ENCODE data around the gene CDH4. TPM values are rescaled to one million over a fixed set of nuclear protein-coding genes. Genes with fewer than 3 reads are reported as not detected.

Gene CDH4
- total RNA-seq, 4 donors from 2014 or later = 0.13 to 0.38 (median 0.21) TPM; not detected in 1

DNA sequence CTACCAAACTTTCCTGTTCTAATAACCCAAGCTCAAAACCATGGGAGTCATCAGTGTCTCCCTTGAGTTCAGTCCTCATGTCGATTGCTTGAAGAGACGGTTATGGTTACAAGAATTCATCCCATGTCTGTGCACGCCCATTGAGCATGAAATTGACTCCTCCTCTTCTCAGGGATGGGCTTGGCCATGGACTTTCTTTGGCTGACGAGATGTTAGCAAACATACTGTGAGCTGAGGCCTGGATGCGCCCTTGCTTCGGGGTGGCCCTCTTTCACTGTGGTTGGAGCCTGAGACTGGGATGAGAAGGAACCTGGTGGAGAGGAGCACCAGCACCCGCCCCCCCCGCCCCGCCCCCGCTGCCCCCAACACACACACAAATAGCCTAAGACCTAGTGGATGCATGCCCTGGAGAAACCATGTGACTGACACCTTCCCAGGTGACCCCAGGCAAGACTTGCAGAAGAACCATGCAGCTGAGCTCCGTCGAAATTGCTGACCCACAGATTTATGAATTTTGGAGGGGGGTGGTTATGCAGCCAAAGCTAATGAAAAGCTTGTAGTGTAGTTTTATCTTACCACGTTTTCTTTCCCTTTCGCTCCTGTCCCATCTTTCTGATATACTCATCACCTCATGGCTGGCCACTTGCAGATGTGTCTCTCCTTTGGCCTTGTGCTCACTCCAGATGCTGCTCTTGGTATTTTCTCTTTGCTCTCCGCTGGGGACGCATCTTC is 231.4 kb downstream of the CDH4 start:
- Histone ChIP-seq H3K27me3 (no peaks in the 10 kb centered on the region), H3K36me3 (no peaks in the 10 kb centered on the region), H3K4me1 (peaks cover 0 to 25% (median 0%) of the 10 kb centered on the region in 3 donors), H3K9me3 (peaks cover 0 to 5% (median 0%) of the 10 kb centered on the region in 3 donors), H3K4me3 (no peak overlapping the region), H3K27ac (no peak overlapping the region)
- TF ChIP-seq, protein P1, sequence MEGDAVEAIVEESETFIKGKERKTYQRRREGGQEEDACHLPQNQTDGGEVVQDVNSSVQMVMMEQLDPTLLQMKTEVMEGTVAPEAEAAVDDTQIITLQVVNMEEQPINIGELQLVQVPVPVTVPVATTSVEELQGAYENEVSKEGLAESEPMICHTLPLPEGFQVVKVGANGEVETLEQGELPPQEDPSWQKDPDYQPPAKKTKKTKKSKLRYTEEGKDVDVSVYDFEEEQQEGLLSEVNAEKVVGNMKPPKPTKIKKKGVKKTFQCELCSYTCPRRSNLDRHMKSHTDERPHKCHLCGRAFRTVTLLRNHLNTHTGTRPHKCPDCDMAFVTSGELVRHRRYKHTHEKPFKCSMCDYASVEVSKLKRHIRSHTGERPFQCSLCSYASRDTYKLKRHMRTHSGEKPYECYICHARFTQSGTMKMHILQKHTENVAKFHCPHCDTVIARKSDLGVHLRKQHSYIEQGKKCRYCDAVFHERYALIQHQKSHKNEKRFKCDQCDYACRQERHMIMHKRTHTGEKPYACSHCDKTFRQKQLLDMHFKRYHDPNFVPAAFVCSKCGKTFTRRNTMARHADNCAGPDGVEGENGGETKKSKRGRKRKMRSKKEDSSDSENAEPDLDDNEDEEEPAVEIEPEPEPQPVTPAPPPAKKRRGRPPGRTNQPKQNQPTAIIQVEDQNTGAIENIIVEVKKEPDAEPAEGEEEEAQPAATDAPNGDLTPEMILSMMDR (IDR thresholded peaks at IDR 0.05) = no peak
- no peak for TF ChIP-seq POLR2A (IDR thresholded peaks at IDR 0.05)
- 73 to 76% methylated on average over 9 to 10 of the region's 16 CpGs for WGBS, 2 donors
- intact Hi-C loops (cut with DNase I) = no loop called here
- DNase-seq = no peak

DNA sequence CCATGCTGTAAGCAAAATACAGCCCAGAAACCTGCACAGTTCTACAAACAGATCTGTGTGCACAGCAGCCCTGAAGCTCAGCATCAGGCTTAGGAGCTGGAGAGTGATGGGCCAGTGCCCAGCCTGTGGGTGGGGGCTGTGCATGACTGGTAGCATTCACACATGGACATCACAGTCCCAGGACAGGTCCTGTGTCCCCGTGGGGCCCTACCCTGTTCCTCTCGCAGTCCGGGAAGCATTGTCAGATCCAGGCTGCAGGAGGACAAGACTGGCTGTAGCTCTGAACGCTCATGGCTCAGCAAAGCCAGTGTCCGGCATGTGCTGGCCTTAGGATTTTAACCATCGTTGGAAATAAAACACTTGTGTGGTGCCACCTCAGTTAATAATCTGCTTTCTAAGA is 234.1 kb downstream of the CDH4 start:
- H3K4me1 ChIP-seq = peaks cover 0 to 25% (median 0%) of the 10 kb centered on the region in 3 donors
- WGBS, 2 donors = 67 to 100% methylated on average over 1 of the region's 6 CpGs
- peaks cover 0 to 5% (median 0%) of the 10 kb centered on the region in 3 donors for H3K9me3 ChIP-seq
- no peak for TF ChIP-seq POLR2A (IDR thresholded peaks at IDR 0.05)
- TF ChIP-seq, protein P1 (IDR thresholded peaks at IDR 0.05) = no peak
- DNase-seq = no peak
- H3K4me3 ChIP-seq = no peak overlapping the region
- no peaks in the 10 kb centered on the region for H3K36me3 ChIP-seq
- no peaks in the 10 kb centered on the region for H3K27me3 ChIP-seq
- no peak overlapping the region for H3K27ac ChIP-seq
- intact Hi-C loops (cut with DNase I) = no loop called here

GRCh38 chr20:61487346-61487996 is 235.4 kb downstream of the CDH4 start:
- Histone ChIP-seq H3K4me3 (no peak overlapping the region), H3K27me3 (no peaks in the 10 kb centered on the region), H3K4me1 (peaks cover 0 to 18% (median 0%) of the 10 kb centered on the region in 3 donors), H3K9me3 (peaks cover 0 to 4% (median 0%) of the 10 kb centered on the region in 3 donors), H3K36me3 (no peaks in the 10 kb centered on the region), H3K27ac (no peak overlapping the region)
- WGBS, 2 donors = 38% methylated on average over 6 of the region's 6 CpGs
- intact Hi-C loops (cut with DNase I) = no loop called here
- DNase-seq = no peak
- TF ChIP-seq, protein P1 (IDR thresholded peaks at IDR 0.05) = no peak
- no peak for TF ChIP-seq POLR2A (IDR thresholded peaks at IDR 0.05)

GRCh38 chr20:61487997-61488371 is 235.9 kb downstream of the CDH4 start:
- Histone ChIP-seq H3K4me1 (peaks cover 0 to 14% (median 0%) of the 10 kb centered on the region in 3 donors), H3K9me3 (no peaks in the 10 kb centered on the region), H3K4me3 (no peak overlapping the region), H3K27ac (no peak overlapping the region), H3K27me3 (no peaks in the 10 kb centered on the region), H3K36me3 (no peaks in the 10 kb centered on the region)
- no peak for DNase-seq
- TF ChIP-seq, protein P1 (IDR thresholded peaks at IDR 0.05) = no peak
- no peak for TF ChIP-seq POLR2A (IDR thresholded peaks at IDR 0.05)
- intact Hi-C loops (cut with DNase I) = no loop called here
- 44 to 51% methylated on average over 7 of the region's 7 CpGs for WGBS, 2 donors

- no peak for DNase-seq
- intact Hi-C loops (cut with DNase I) = no loop called here
- TF ChIP-seq, protein P1 (IDR thresholded peaks at IDR 0.05) = no peak
- no peak for TF ChIP-seq POLR2A (IDR thresholded peaks at IDR 0.05)
- H3K4me1 ChIP-seq = peaks cover 0 to 14% (median 0%) of the 10 kb centered on the region in 3 donors
- H3K36me3 ChIP-seq = no peaks in the 10 kb centered on the region
- WGBS, 2 donors = 75 to 81% methylated on average over 5 of the region's 5 CpGs
- no peak overlapping the region for H3K27ac ChIP-seq
- no peaks in the 10 kb centered on the region for H3K9me3 ChIP-seq
- no peak overlapping the region for H3K4me3 ChIP-seq
- peaks cover 0 to 16% (median 0%) of the 10 kb centered on the region in 4 donors for H3K27me3 ChIP-seq
Observed at GRCh38 chr20:61490721-61491120, 238.7 kb downstream of the CDH4 start.
